Panc1 (cell line): Measurements from ENCODE around the gene ASCL2. TPM values are rescaled to one million over a fixed set of nuclear protein-coding genes. Genes with fewer than 3 reads are reported as not detected.

Experiments
- ATAC-seq: fragments of 200-7000 bp; cut with Tn5 transposase; 2 replicates; pipeline ENCODE4 v1.9.1; 2020; ENCODE audit warnings: mild to moderate bottlenecking, moderate library complexity
- BruUV-seq: library from RNA; stranded (reverse); fragments of 400-500 nt; replicated peaks from 2 replicates; lab custom pipeline; 2021; lab: Mats Ljungman, UMichigan
- CTCF ChIA-PET: fragments of 300-600 bp; sonication (Branson Sonifier 250); formaldehyde crosslinking; loops from one replicate; lab custom pipeline; 2022; ENCODE audit warnings: antibody characterized with exemption; lab: Charles Lee
- POLR2A ChIA-PET: fragments of 300-600 bp; sonication (Branson Sonifier 250); formaldehyde crosslinking; loops from one replicate; lab custom pipeline; 2022; ENCODE audit warnings: antibody characterized with exemption; lab: Charles Lee
- DNase-seq: peaks from one replicate; pipeline ENCODE4 v3.0.0-alpha.2; 2010; ENCODE audit warnings: low read depth, low spot score
- H3K27ac ChIP-seq: 2 replicates; pipeline ENCODE4 v1.5.1; 2011; ENCODE audit warnings: mild to moderate bottlenecking, low read length, inconsistent platforms
- H3K27me3 ChIP-seq: fragments of 200-500 bp; sonication (Bioruptor generic); 2 replicates; pipeline ENCODE4 v1.6.0; 2014; ENCODE audit warnings: low read length, inconsistent platforms; ENCODE audit not compliant: control insufficient read depth, insufficient read depth
- H3K36me3 ChIP-seq: fragments of 200-500 bp; sonication (Bioruptor generic); 2 replicates; pipeline ENCODE4 v1.5.1; 2014; ENCODE audit warnings: inconsistent platforms, mild to moderate bottlenecking, low read length, moderate library complexity; ENCODE audit not compliant: control insufficient read depth, insufficient read depth
- H3K4me1 ChIP-seq: 2 replicates; pipeline ENCODE4 v1.5.1; 2011; ENCODE audit warnings: inconsistent platforms, mild to moderate bottlenecking, low read length, moderate library complexity; ENCODE audit not compliant: control insufficient read depth, insufficient read depth
- H3K4me3 ChIP-seq, 2 experiments: 2 replicates each; pipeline ENCODE4 v1.5.1; 2011 to 2012; ENCODE audit warnings: low read depth in 2 of 2, low read length in 2 of 2, mild to moderate bottlenecking in 2 of 2, inconsistent platforms in 1 of 2, moderate library complexity in 1 of 2
- H3K9me3 ChIP-seq: fragments of 200-500 bp; sonication (Bioruptor generic); 2 replicates; pipeline ENCODE4 v1.5.1; 2014; ENCODE audit warnings: low read depth, mild to moderate bottlenecking, inconsistent platforms, low read length, moderate library complexity; ENCODE audit not compliant: control insufficient read depth, insufficient read depth
- CTCF ChIP-seq: fragments of 450-650 bp; IDR thresholded peaks from 2 replicates; pipeline ENCODE4 v1.5.1; 2017; ENCODE audit warnings: mild to moderate bottlenecking
- POLR2AphosphoS5 ChIP-seq: IDR thresholded peaks from 2 replicates; pipeline ENCODE4 v1.6.1; 2012; ENCODE audit warnings: mild to moderate bottlenecking, low read depth, low read length, moderate library complexity
- REST ChIP-seq, 2 experiments: IDR thresholded peaks; 2 replicates each; pipeline ENCODE4 v1.6.1; 2011 to 2012; ENCODE audit warnings: low read depth in 2 of 2, control low read depth in 1 of 2, low read length in 1 of 2, mild to moderate bottlenecking in 1 of 2, moderate library complexity in 1 of 2; ENCODE audit not compliant: insufficient read depth in 1 of 2
- SIN3A ChIP-seq: IDR thresholded peaks from 2 replicates; pipeline ENCODE4 v1.6.1; 2012; ENCODE audit warnings: low read depth, mild to moderate bottlenecking, low read length, moderate library complexity, borderline replicate concordance; ENCODE audit not compliant: insufficient read depth
- TCF7L2 ChIP-seq: IDR thresholded peaks from 2 replicates; pipeline ENCODE4 v1.6.1; 2011; ENCODE audit warnings: mild to moderate bottlenecking, low read depth, low read length, inconsistent platforms
- in situ Hi-C: cut with HindIII; loops from 2 replicates; pipeline ENCODE4 v1.10.0; 2016; ENCODE audit warnings: low sequenced_read_pairs, low pct_unique_long_range_greater_than_20kb
- intact Hi-C: fragments of 100-400 bp; cut with micrococcal nuclease; formaldehyde crosslinking; loops from one replicate; pipeline ENCODE4 v1.10.0; 2022; ENCODE audit not compliant: unreplicated experiment
- total RNA-seq: library from RNA; stranded (reverse); gene quantifications from one replicate; pipeline ENCODE4 v1.2.1, GENCODE V29; 2021; ENCODE audit not compliant: unreplicated experiment

ASCL2 gene
- total RNA-seq, 1 experiment from 2014 or later = not detected

GRCh38 chr11:2272946-2273280 lies 2.5 kb upstream of the ASCL2 start:
- ChIA-PET CTCF (no interaction called here), POLR2A (no interaction called here)
- BruUV-seq = no TSS peak
- H3K4me1 ChIP-seq = no peaks in the 10 kb centered on the region
- in situ Hi-C loops = no loop called here
- TF ChIP-seq POLR2AphosphoS5 (no peak), TCF7L2 (no peak), SIN3A (no peak), CTCF (no peak), REST (IDR thresholded peaks at IDR 0.05; ENCODE audit: insufficient read depth in 1 of 2, low read depth in 2 of 2, low read length in 1 of 2) (no peak)
- no peak for DNase-seq
- ATAC-seq = no peak
- H3K27me3 ChIP-seq = peaks cover 8% of the 10 kb centered on the region
- intact Hi-C loops = no loop called here
- no peaks in the 10 kb centered on the region for H3K36me3 ChIP-seq
- H3K9me3 ChIP-seq = no peaks in the 10 kb centered on the region
- no peak overlapping the region for H3K4me3 ChIP-seq
- no peak overlapping the region for H3K27ac ChIP-seq

- Histone ChIP-seq H3K4me1 (no peaks in the 10 kb centered on the region), H3K4me3 (no peak overlapping the region), H3K36me3 (no peaks in the 10 kb centered on the region), H3K27ac (no peak overlapping the region), H3K27me3 (peaks cover 6% of the 10 kb centered on the region), H3K9me3 (no peaks in the 10 kb centered on the region)
- no peak for ATAC-seq
- no TSS peak for BruUV-seq
- CTCF ChIA-PET = no interaction called here
- in situ Hi-C loops = no loop called here
- intact Hi-C loops = no loop called here
- TF ChIP-seq TCF7L2 (no peak), REST (IDR thresholded peaks at IDR 0.05; ENCODE audit: insufficient read depth in 1 of 2, low read depth in 2 of 2, low read length in 1 of 2) (no peak), CTCF (no peak), POLR2AphosphoS5 (no peak), SIN3A (no peak)
- POLR2A ChIA-PET = no interaction called here
- no peak for DNase-seq
These were observed 2.0 kb upstream of the ASCL2 start for GRCh38 chr11:2272228-2272945.
